ENCODE data around the gene ZNF579. TPM values are rescaled to one million over a fixed set of nuclear protein-coding genes. Genes with fewer than 3 reads are reported as not detected.
A peak's percentile ranks its signal among the peaks of the same experiment; 100 is the strongest.

Gene ZNF579
- total and polyA plus RNA-seq, 2 donors (not counting 3 experiments of a cell fraction or from before 2014, with no cell fraction given): 11.6 to 15.7 TPM

- DNase-seq (ENCODE audit: low read depth, low spot score) (no peak), FAIRE-seq (peak; percentile 4)
- dilution Hi-C loops (cut with MboI; ENCODE audit: extremely low pct_ligation_motif_present, low sequenced_read_pairs) (loop anchor here (10.0 kb wide), 1 partner anchor 86 kb away; no protein-coding TSS in a partner anchor), intact Hi-C loops (cut with micrococcal nuclease) (loop anchor here (1.0 to 10.0 kb wide), 4 partner anchors 35 to 346 kb away; partner anchors contain the start of genes PPP6R1, RPL28 and TMEM238)
- H3K9ac ChIP-seq (replicated peaks; ENCODE audit: extremely low read depth, insufficient read depth, low read length): peak overlapping the region; percentile 97
- H3K27ac ChIP-seq (ENCODE audit: insufficient read depth, low read depth, low read length): no peak overlapping the region
- ChIA-PET POLR2A (interaction anchor here (2.2 kb wide), 1 partner anchor 14 kb away, joined by 8 read pairs; no protein-coding TSS in a partner anchor), CTCF (interaction anchor here (0.6 kb wide), 1 partner anchor 53 kb away, joined by 3 read pairs; no protein-coding TSS in a partner anchor)
- peak overlapping the region; percentile 15 for H2AFZ ChIP-seq (ENCODE audit: low read depth, low read length)
- peaks cover 2% of the 10 kb centered on the region for H3K79me2 ChIP-seq (ENCODE audit: control insufficient read depth, insufficient read depth, low read length)
- no peaks in the 10 kb centered on the region for H4K20me1 ChIP-seq (replicated peaks; ENCODE audit: control insufficient read depth, extremely low read depth, insufficient read depth, low read length)
- H3K4me2 ChIP-seq (ENCODE audit: insufficient read depth, low read length): peak overlapping the region; percentile 81
- no peak for TF ChIP-seq CTCF (IDR thresholded peaks at IDR 0.05; ENCODE audit: extremely low read depth in 1 of 2, insufficient read depth in 1 of 2, low read depth in 1 of 2, low read length in 2 of 2)
- TF ChIP-seq POLR2A (IDR thresholded peaks at IDR 0.05; ENCODE audit: low read depth, low read length): peak; percentile 12
- peaks cover 0 to 10% of the 10 kb centered on the region in 2 experiments for H3K36me3 ChIP-seq (ENCODE audit: control insufficient read depth in 2 of 2, extremely low read depth in 1 of 2, insufficient read depth in 2 of 2, low read length in 2 of 2)
- H3K9me3 ChIP-seq (replicated peaks; ENCODE audit: control insufficient read depth, insufficient read depth, low read length): no peaks in the 10 kb centered on the region
- peak overlapping the region; percentile 42 to 92 (median 60) for H3K4me3 ChIP-seq (replicated peaks in 1 of 3; ENCODE audit: insufficient read depth in 1 of 3, low read depth in 1 of 3, low read length in 3 of 3)
- no peaks in the 10 kb centered on the region for H3K27me3 ChIP-seq (ENCODE audit: control insufficient read depth in 2 of 2, insufficient read depth in 2 of 2, low read length in 2 of 2)
- H3K4me1 ChIP-seq (ENCODE audit: control insufficient read depth, extremely low read depth, insufficient read depth, low read length): peaks cover 13% of the 10 kb centered on the region
- no peaks in the 10 kb centered on the region for H3K9me1 ChIP-seq (replicated peaks; ENCODE audit: control insufficient read depth, extremely low read depth, insufficient read depth, low read length)
- TSS peak; percentile 32 for BruUV-seq (replicated peaks)
Observed at GRCh38 chr19:55600662-55601028, 20.0 kb upstream of the ZNF579 start.

- H3K9me1 ChIP-seq (replicated peaks; ENCODE audit: control insufficient read depth, extremely low read depth, insufficient read depth, low read length): no peaks in the 10 kb centered on the region
- no peaks in the 10 kb centered on the region for H3K27me3 ChIP-seq (ENCODE audit: control insufficient read depth in 2 of 2, insufficient read depth in 2 of 2, low read length in 2 of 2)
- peak within 1 kb of the TSS; percentile 98 for H3K27ac ChIP-seq (ENCODE audit: insufficient read depth, low read depth, low read length)
- POLR2A ChIA-PET: interaction anchor here (0.9 to 2.2 kb wide), 6 partner anchors 14 to 193 kb away, joined by 3 to 8 read pairs (median 8); partner anchors contain the start of genes UBE2S and ZNF784
- H4K20me1 ChIP-seq (replicated peaks; ENCODE audit: control insufficient read depth, extremely low read depth, insufficient read depth, low read length): no peaks in the 10 kb centered on the region
- H3K9me3 ChIP-seq (replicated peaks; ENCODE audit: control insufficient read depth, insufficient read depth, low read length): no peaks in the 10 kb centered on the region
- DNase-seq (ENCODE audit: low read depth, low spot score) (peak; percentile 72), FAIRE-seq (peak; percentile 8)
- intact Hi-C loops (cut with micrococcal nuclease) (loop anchor here (1.0 to 10.0 kb wide), 11 partner anchors 13 to 483 kb away; partner anchors contain the start of genes KMT5C, PPP1R12C, PPP6R1 and RPL28), dilution Hi-C loops (cut with MboI; ENCODE audit: extremely low pct_ligation_motif_present, low sequenced_read_pairs) (loop anchor here (10.0 kb wide), 1 partner anchor 85 kb away; no protein-coding TSS in a partner anchor)
- H3K4me3 ChIP-seq (replicated peaks in 1 of 3; ENCODE audit: insufficient read depth in 1 of 3, low read depth in 1 of 3, low read length in 3 of 3): peak within 1 kb of the TSS; percentile 78 to 92 (median 89)
- peaks cover 2% of the 10 kb centered on the region for H3K79me2 ChIP-seq (ENCODE audit: control insufficient read depth, insufficient read depth, low read length)
- CTCF ChIA-PET: interaction anchor here (0.6 to 1.8 kb wide), 12 partner anchors 17 to 132 kb away, joined by 3 to 8 read pairs (median 4); partner anchors contain the start of gene U2AF2
- peaks cover 3 to 14% of the 10 kb centered on the region in 2 experiments for H3K36me3 ChIP-seq (ENCODE audit: control insufficient read depth in 2 of 2, extremely low read depth in 1 of 2, insufficient read depth in 2 of 2, low read length in 2 of 2)
- H3K4me1 ChIP-seq (ENCODE audit: control insufficient read depth, extremely low read depth, insufficient read depth, low read length): peaks cover 13% of the 10 kb centered on the region
- H3K4me2 ChIP-seq (ENCODE audit: insufficient read depth, low read length): peak within 1 kb of the TSS; percentile 90
- no peak for TF ChIP-seq MYC (IDR thresholded peaks at IDR 0.05; ENCODE audit: low read depth, low read length)
- TF ChIP-seq CTCF (IDR thresholded peaks at IDR 0.05; ENCODE audit: extremely low read depth in 1 of 2, insufficient read depth in 1 of 2, low read depth in 1 of 2, low read length in 2 of 2): no peak
- TF ChIP-seq, protein P1, sequence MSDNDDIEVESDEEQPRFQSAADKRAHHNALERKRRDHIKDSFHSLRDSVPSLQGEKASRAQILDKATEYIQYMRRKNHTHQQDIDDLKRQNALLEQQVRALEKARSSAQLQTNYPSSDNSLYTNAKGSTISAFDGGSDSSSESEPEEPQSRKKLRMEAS (IDR thresholded peaks at IDR 0.05; ENCODE audit: insufficient read depth, insufficient read length): no peak
- TF ChIP-seq JUN (IDR thresholded peaks at IDR 0.05; ENCODE audit: borderline replicate concordance, insufficient read depth, insufficient read length, low read depth): no peak
- TF ChIP-seq EZH2 (IDR thresholded peaks at IDR 0.05; ENCODE audit: borderline replicate concordance, low read depth, low read length, severe bottlenecking): no peak
- TF ChIP-seq FOS (IDR thresholded peaks at IDR 0.05; ENCODE audit: borderline replicate concordance, insufficient read depth, low read length): no peak
- TF ChIP-seq POLR2AphosphoS5 (IDR thresholded peaks at IDR 0.05; ENCODE audit: insufficient read depth, low read depth, low read length): peak; percentile 63
- no peak for TF ChIP-seq GATA2 (IDR thresholded peaks at IDR 0.05; ENCODE audit: insufficient read depth, insufficient read length, low read depth, low read length)
- BruUV-seq (replicated peaks): TSS peak; percentile 48
- peak within 1 kb of the TSS; percentile 97 for H3K9ac ChIP-seq (replicated peaks; ENCODE audit: extremely low read depth, insufficient read depth, low read length)
- peak within 1 kb of the TSS; percentile 96 for H2AFZ ChIP-seq (ENCODE audit: low read depth, low read length)
Observed at GRCh38 chr19:55599842-55600661, 19.4 kb upstream of the ZNF579 start, which contains the start of gene ZNF524. TSS of gene ZNF524 (plus strand) at chr19:55600288. CDS start at chr19:55602113, 1,825 bp downstream.
